OCI-LY1 (cell line): ENCODE measurements around the gene ABL2.
A peak's percentile ranks its signal among the peaks of the same experiment; 100 is the strongest.

Source experiments
- H2AFZ ChIP-seq: fragments of 200-600 bp; sonication (generic), shearing (Covaris generic); 2 replicates; pipeline ENCODE4 v1.6.0; 2014; ENCODE audit warnings: antibody characterized with exemption, mild to moderate bottlenecking, low read length
- H3F3A ChIP-seq: fragments of 200-600 bp; sonication (generic), shearing (Covaris generic); 2 replicates; pipeline ENCODE4 v1.6.0; 2014; ENCODE audit warnings: mild to moderate bottlenecking, antibody characterized with exemption, low read length, moderate library complexity; ENCODE audit not compliant: insufficient read depth
- H3K27ac ChIP-seq: fragments of 200-600 bp; sonication (generic); 2 replicates; pipeline ENCODE4 v1.5.1; 2014; ENCODE audit warnings: low read length, mixed run types, mild to moderate bottlenecking, low read depth; ENCODE audit not compliant: poor library complexity, severe bottlenecking
- H3K27me3 ChIP-seq: fragments of 200-600 bp; sonication (generic); 2 replicates; pipeline ENCODE4 v1.6.0; 2014; ENCODE audit warnings: antibody characterized with exemption, mild to moderate bottlenecking, low read length, moderate library complexity; ENCODE audit not compliant: insufficient read depth
- H3K36me3 ChIP-seq: fragments of 200-600 bp; sonication (generic); 2 replicates; pipeline ENCODE4 v1.6.1; 2014; ENCODE audit warnings: mild to moderate bottlenecking, antibody characterized with exemption, low read length, moderate library complexity, mixed read lengths; ENCODE audit not compliant: insufficient read depth
- H3K4me1 ChIP-seq: fragments of 200-600 bp; sonication (generic); 2 replicates; pipeline ENCODE4 v1.5.1; 2014; ENCODE audit warnings: mild to moderate bottlenecking, low read length, moderate library complexity; ENCODE audit not compliant: insufficient read depth, severe bottlenecking
- H3K4me2 ChIP-seq: fragments of 200-600 bp; sonication (generic), shearing (Covaris generic); 2 replicates; pipeline ENCODE4 v1.6.1; 2014; ENCODE audit warnings: low read length
- H3K4me3 ChIP-seq: fragments of 200-600 bp; sonication (generic); 2 replicates; pipeline ENCODE4 v1.5.1; 2014; ENCODE audit warnings: low read length, low read depth, mild to moderate bottlenecking, mixed read lengths; ENCODE audit not compliant: poor library complexity, severe bottlenecking
- H3K79me2 ChIP-seq: fragments of 200-600 bp; shearing (Covaris generic); 2 replicates; pipeline ENCODE4 v1.6.1; 2016; ENCODE audit warnings: mixed run types, low read length, mixed read lengths; ENCODE audit not compliant: insufficient read depth
- H3K9ac ChIP-seq: fragments of 200-600 bp; sonication (generic), shearing (Covaris generic); 2 replicates; pipeline ENCODE4 v1.6.1; 2014; ENCODE audit warnings: mild to moderate bottlenecking, low read length, mixed read lengths
- H3K9me2 ChIP-seq: fragments of 200-600 bp; sonication (generic), shearing (Covaris generic); 2 replicates; pipeline ENCODE4 v1.6.1; 2014; ENCODE audit warnings: low read depth, mild to moderate bottlenecking, low read length, mixed read lengths
- H3K9me3 ChIP-seq: fragments of 200-600 bp; shearing (Covaris generic); 2 replicates; pipeline ENCODE4 v1.6.1; 2014; ENCODE audit warnings: low read length, mixed read lengths
- H4K20me1 ChIP-seq: fragments of 200-600 bp; sonication (generic), shearing (Covaris generic); 2 replicates; pipeline ENCODE4 v1.6.0; 2016; ENCODE audit warnings: mild to moderate bottlenecking, low read length; ENCODE audit not compliant: insufficient read depth
- CTCF ChIP-seq: fragments of 200-600 bp; sonication (generic), shearing (Covaris generic); IDR thresholded peaks from 2 replicates; pipeline ENCODE4 v1.5.1; 2017; ENCODE audit warnings: mild to moderate bottlenecking, antibody characterized with exemption, low read length, moderate library complexity, mixed read lengths
- EZH2 ChIP-seq: fragments of 200-600 bp; sonication (generic), shearing (Covaris generic); IDR thresholded peaks from 2 replicates; pipeline ENCODE4 v1.8.0; 2017; ENCODE audit warnings: borderline replicate concordance, mixed run types, mild to moderate bottlenecking, antibody characterized with exemption, low read length, moderate library complexity, mixed read lengths

ABL2 gene

DNA sequence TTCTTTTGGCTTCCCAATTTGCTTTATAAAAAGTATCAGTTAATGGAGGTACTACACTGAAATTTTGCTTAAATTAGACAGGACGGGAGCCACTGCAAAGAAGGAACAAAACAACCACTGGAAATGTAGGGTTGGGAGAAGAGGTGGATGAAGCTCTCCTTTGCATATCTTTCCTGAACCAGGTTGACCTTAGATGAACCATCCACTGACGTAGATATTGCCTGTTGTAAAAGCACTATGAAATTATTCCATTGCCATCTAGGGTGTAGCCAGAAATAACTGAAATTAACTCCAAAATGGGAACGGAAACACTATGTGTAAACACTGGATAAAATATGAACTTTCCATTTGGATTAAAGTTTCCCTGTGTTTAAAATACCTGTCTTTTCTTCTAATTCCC, 1.2 kb upstream of the ABL2 start:
- H3K9me3 ChIP-seq = no peaks in the 10 kb centered on the region
- H3K36me3 ChIP-seq = 0 out of 2 replicates have a peak, but pooled peaks cover 4% of the 10 kb centered on the region
- H3K27ac ChIP-seq = no peak overlapping the region
- no peaks in the 10 kb centered on the region for H3K9me2 ChIP-seq
- H4K20me1 ChIP-seq = no peaks in the 10 kb centered on the region
- peaks cover 20% of the 10 kb centered on the region for H3K4me1 ChIP-seq
- TF ChIP-seq EZH2 (no peak), CTCF (no peak)
- no peak overlapping the region for H3K4me2 ChIP-seq
- no peak overlapping the region; the same call in 1 of the 2 replicates for H3K9ac ChIP-seq
- H2AFZ ChIP-seq = no peak overlapping the region
- no peaks in the 10 kb centered on the region for H3F3A ChIP-seq
- no peaks in the 10 kb centered on the region for H3K27me3 ChIP-seq
- no peak overlapping the region for H3K4me3 ChIP-seq
- peaks cover 21% of the 10 kb centered on the region for H3K79me2 ChIP-seq

GRCh38 chr1:179230251-179230650, 774 bp upstream of the ABL2 start:
- H3K4me2 ChIP-seq = peak overlapping the region; percentile 67
- TF ChIP-seq CTCF (no peak), EZH2 (no peak)
- H3K4me1 ChIP-seq = peaks cover 20% of the 10 kb centered on the region
- H2AFZ ChIP-seq = peak overlapping the region; percentile 58; the same call in 1 of the 2 replicates
- 0 out of 2 replicates have a peak, but pooled peaks cover 4% of the 10 kb centered on the region for H3K36me3 ChIP-seq
- H3K9ac ChIP-seq = peak overlapping the region; percentile 61
- H3K9me3 ChIP-seq = no peaks in the 10 kb centered on the region
- H3F3A ChIP-seq = no peaks in the 10 kb centered on the region
- no peaks in the 10 kb centered on the region for H3K27me3 ChIP-seq
- H4K20me1 ChIP-seq = no peaks in the 10 kb centered on the region
- no peak overlapping the region for H3K27ac ChIP-seq
- peaks cover 24% of the 10 kb centered on the region for H3K79me2 ChIP-seq
- peak overlapping the region; percentile 89 for H3K4me3 ChIP-seq
- no peaks in the 10 kb centered on the region for H3K9me2 ChIP-seq

DNA sequence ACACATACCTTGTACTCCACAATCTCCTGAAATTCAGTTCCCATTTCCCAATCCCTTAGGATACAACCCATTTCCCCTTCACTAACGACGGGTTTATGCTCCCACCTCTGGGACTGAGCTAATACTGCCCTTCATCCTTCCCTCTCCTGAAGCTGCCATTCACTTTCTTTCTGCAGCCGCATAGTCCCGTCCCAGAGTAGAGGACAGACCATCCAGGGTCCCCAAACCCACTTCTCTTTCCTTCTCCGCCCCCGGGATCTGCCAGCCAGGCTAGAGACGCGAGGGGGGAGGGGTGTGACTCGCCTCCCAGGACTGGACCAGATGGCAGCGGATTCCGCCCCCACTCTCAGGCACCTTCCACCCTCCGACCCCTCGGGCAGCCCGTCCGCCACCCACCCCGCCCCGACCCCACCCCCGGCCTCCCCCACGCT, 679 bp downstream of the ABL2 start:
- H3K36me3 ChIP-seq = 0 out of 2 replicates have a peak, but pooled peaks cover 4% of the 10 kb centered on the region
- H3K4me1 ChIP-seq = peaks cover 20% of the 10 kb centered on the region
- no peaks in the 10 kb centered on the region for H3K9me2 ChIP-seq
- H3K9me3 ChIP-seq = no peaks in the 10 kb centered on the region
- H3K27ac ChIP-seq = peak overlapping the region; percentile 52
- H3K79me2 ChIP-seq = peaks cover 27% of the 10 kb centered on the region
- TF ChIP-seq CTCF (no peak), EZH2 (no peak)
- no peaks in the 10 kb centered on the region for H4K20me1 ChIP-seq
- no peaks in the 10 kb centered on the region for H3F3A ChIP-seq
- no peaks in the 10 kb centered on the region for H3K27me3 ChIP-seq
- peak overlapping the region; percentile 100 for H3K4me2 ChIP-seq
- H2AFZ ChIP-seq = no peak overlapping the region
- H3K9ac ChIP-seq = peak overlapping the region; percentile 95
- peak overlapping the region; percentile 89 for H3K4me3 ChIP-seq
